Effector memory CD4-positive, alpha-beta T cell (primary cell): ENCODE data around the gene CACNB1.

ENCODE experiments used
- DNase-seq, 3 donors: peaks; one replicate each; pipeline ENCODE4 v3.0.0-alpha.2; 2020
- H3K27ac ChIP-seq: 2 replicates; pipeline ENCODE4 v1.7.0; 2013; ENCODE audit warnings: mild to moderate bottlenecking, low read length, moderate library complexity; ENCODE audit not compliant: insufficient read depth, poor library complexity, severe bottlenecking
- H3K27me3 ChIP-seq: replicated peaks from 2 replicates; pipeline ENCODE4 v1.7.0; 2013; ENCODE audit warnings: mild to moderate bottlenecking, low read length; ENCODE audit not compliant: insufficient read depth, control insufficient read depth, poor library complexity, severe bottlenecking
- H3K36me3 ChIP-seq: 2 replicates; pipeline ENCODE4 v1.7.0; 2013; ENCODE audit warnings: mild to moderate bottlenecking, low read length, moderate library complexity; ENCODE audit not compliant: control insufficient read depth, insufficient read depth
- H3K4me1 ChIP-seq: 2 replicates; pipeline ENCODE4 v1.7.0; 2013; ENCODE audit warnings: low read length, mild to moderate bottlenecking; ENCODE audit not compliant: control insufficient read depth, insufficient read depth, poor library complexity, severe bottlenecking
- H3K4me3 ChIP-seq: 2 replicates; pipeline ENCODE4 v1.7.0; 2013; ENCODE audit warnings: low read length, low read depth, mild to moderate bottlenecking; ENCODE audit not compliant: insufficient read depth, poor library complexity, severe bottlenecking
- H3K9me3 ChIP-seq: 2 replicates; pipeline ENCODE4 v1.7.0; 2013; ENCODE audit warnings: mild to moderate bottlenecking, low read length, moderate library complexity; ENCODE audit not compliant: control insufficient read depth

CACNB1 gene

DNA sequence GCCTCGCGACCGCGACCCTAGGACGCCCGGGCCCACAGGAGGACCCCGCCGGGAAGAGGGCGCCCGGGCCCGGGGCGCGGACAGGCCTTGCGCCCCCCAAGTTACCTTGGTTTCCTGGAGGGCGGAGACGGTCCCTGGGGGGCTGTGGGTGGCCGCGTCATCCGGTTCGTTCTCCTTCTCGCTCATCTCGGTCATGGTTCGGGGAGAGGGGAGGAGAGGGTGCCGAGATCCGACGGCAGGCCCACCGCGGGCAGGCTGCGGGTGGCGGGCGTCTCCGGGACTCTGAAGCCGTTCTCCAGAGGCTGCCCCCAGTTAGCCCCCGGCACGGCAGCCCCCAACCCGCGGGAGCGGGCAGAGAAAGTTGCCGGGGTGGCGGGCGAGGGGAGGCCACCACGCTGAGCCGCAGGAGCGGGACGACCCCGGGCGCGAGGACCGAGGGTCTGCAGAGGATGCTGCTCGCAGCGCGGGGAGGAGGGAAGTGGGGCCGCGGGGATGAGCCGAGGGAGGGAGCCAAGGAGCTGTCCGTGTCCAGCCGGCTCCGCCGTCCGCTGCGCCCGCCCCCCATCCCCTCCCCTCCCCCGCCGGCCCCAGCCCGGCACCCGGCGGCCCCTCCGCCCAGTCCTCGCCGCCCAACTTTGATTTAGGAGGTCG, 28.0 kb upstream of the CACNB1 start, which contains the start of gene STAC2:
Gene STAC2, minus strand, starts transcription at position 638 of the 651 bp plus-strand sequence. Its CDS starts 443 bp downstream, at position 195.
- no peak within 1 kb of the TSS for H3K27ac ChIP-seq
- peaks cover 15% of the 10 kb centered on the region for H3K4me1 ChIP-seq
- no peaks in the 10 kb centered on the region for H3K9me3 ChIP-seq
- no peak for DNase-seq
- no peaks in the 10 kb centered on the region for H3K36me3 ChIP-seq
- H3K27me3 ChIP-seq = peaks cover 33% of the 10 kb centered on the region
- H3K4me3 ChIP-seq = peak within 1 kb of the TSS; percentile 41

DNA sequence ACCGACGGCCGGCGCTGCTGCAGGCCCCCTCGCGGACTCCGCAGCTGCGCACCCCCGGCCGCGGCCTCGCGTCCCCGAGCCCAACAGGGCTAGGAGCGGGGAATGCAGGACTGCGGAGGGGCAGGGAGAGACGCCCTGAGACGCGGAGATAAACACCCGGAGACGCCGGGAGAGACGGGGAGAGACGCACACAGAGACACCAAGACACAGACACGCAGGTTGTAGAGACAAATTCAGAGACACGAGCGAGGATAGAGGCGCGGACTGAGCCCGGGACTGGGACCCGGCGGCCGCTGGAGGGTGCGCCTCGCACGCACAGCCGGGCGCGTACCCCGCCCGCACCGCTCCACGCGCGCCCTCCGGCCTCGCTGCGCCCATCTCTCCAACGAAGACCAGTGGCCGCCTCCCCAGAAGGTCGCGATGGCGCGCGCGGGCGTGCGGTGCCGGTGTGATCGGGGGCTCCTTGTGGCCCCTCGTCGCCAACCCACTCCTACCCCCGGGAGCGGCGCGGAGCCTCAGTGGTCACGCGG, 27.4 kb upstream of the CACNB1 start:
- DNase-seq = no peak
- Histone ChIP-seq H3K27ac (no peak overlapping the region), H3K27me3 (peaks cover 33% of the 10 kb centered on the region), H3K4me3 (peak overlapping the region; percentile 41), H3K36me3 (no peaks in the 10 kb centered on the region), H3K9me3 (no peaks in the 10 kb centered on the region), H3K4me1 (peaks cover 15% of the 10 kb centered on the region)

DNA sequence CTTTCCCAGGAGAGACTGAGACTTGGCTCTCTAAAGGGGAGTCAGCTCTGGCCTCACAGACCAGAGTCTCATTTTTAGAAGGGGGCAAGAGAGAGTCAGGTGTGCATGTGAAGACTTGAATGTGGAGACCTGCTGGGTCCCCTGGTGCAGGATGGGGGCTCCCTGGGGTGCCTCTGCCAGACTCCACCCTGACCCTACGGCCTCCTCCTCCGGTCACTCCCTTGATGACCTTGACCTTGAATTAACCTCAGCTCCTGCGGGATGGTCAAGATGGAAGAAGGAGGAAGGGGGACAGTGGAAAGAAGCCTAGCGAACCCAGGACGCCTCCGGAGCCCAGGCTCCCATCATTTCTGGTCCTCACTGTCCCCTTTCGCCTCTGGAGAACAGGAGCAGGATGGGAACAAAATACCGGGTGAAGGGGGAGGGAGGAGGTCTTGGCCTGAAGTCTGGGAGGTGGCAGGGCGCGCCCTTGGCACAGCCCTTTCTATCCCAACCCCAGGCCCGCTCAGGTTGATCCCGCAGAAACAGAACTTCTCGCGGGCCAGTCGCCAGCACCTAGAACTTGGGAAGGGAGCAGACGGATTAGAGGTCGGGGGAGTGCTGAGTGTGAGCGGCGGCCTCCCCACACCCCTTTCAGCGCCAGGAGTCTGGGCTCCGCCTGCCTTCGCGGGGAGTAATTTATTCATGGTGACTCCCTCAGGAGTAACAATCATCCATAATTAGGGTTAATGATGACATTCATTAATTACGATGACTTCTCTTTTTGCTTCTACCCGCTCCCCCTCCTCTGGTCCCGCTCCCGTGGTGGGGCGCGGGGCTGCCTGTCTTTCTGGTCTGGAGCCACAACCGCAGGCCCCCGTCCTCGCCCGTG, 26.7 kb upstream of the CACNB1 start:
- H3K9me3 ChIP-seq = no peaks in the 10 kb centered on the region
- peaks cover 15% of the 10 kb centered on the region for H3K4me1 ChIP-seq
- no peak overlapping the region for H3K27ac ChIP-seq
- no peak for DNase-seq
- peak overlapping the region; percentile 41 for H3K4me3 ChIP-seq
- H3K27me3 ChIP-seq = peaks cover 33% of the 10 kb centered on the region
- H3K36me3 ChIP-seq = no peaks in the 10 kb centered on the region

DNA sequence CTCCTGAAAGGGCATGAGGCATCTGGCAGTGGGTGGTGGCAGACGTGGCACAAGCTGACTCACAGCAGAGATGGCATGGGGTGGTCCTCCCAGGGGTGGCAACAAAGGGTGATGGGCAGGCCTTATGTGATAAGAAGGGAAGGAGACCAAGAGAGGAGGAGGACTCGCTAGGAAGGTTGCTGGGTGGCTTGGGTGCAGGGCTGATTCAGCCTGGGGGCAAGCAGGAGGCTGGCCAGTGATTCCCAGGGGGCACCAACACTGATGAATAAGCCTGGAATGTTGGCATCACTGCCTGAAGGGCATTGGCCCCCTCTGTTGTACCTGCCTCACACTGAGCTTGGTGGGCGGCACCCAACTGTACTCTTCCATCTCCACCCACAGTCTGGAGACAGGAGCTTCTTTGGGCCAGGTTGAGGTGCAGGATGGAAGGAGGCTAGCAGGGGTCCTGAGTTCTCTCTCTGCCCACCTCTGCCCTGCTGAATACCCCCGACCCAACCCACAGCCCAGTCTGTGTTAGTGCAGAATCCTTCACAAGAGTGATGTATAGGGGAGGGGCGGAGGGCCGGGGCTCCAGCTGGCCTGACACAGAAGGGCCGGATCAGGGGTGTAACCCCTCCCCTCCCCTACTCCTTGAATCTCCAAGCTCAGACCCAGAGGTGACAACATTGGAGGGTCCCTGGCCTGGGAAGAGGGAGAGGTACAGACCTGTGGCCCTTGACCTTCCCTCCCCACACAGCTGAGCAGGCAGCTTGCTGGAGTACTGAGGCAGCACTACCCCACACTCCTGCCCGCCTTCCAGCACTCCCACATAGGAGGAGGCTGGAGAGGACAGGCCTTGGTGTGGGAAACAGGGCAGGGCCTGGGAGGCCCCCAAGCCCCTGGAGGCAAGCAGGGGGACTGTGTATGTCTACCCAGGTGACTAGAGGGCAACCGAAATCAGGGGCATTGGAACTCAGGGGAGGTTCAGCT, 25.7 kb upstream of the CACNB1 start:
- Histone ChIP-seq H3K4me1 (peaks cover 17% of the 10 kb centered on the region), H3K27ac (no peak overlapping the region), H3K4me3 (no peak overlapping the region), H3K27me3 (peaks cover 33% of the 10 kb centered on the region), H3K36me3 (no peaks in the 10 kb centered on the region), H3K9me3 (no peaks in the 10 kb centered on the region)
- no peak for DNase-seq

DNA sequence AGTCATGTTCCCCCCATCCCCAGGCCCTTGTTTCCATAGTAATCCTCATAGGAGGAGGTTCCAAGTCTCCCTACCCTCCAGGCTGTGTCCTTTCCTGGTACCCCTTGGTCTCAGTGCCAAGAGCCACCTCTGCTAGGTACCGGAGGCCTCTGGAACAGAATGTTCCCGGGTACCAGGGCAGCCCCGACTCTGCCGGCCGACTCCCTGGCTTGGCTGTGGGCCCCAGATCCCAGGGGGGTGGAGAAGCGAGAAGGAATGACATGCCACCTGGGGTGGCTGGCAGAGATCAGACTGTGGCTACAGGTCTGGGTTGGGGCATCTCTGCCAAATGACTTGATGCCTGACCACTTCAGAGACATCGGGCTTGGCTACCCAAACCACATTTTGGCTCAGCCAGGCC, 24.7 kb upstream of the CACNB1 start:
- H3K4me3 ChIP-seq = no peak overlapping the region
- H3K4me1 ChIP-seq = peaks cover 19% of the 10 kb centered on the region
- no peak for DNase-seq
- H3K27me3 ChIP-seq = peaks cover 28% of the 10 kb centered on the region
- H3K27ac ChIP-seq = no peak overlapping the region
- H3K36me3 ChIP-seq = no peaks in the 10 kb centered on the region
- H3K9me3 ChIP-seq = no peaks in the 10 kb centered on the region

DNA sequence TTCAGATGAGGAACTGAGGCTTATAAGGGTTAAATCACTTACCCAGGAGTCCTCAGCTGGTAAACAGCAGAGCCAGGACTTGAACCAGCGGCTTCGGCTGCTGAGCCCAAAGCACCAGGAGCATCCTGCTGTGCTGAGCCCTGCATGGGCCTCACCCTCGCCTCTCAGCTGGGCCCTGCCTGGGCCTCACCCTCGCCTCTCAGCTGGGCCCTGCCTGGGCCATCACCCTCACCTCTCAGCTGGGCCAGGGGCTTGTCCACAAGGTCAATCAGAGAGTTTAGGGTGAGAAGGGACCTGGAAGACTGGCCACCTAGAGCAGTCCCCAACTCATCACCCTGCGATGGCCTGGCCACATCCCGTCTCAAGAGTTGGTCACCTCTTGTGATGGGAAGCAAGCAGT, 24.1 kb upstream of the CACNB1 start:
- Histone ChIP-seq H3K4me1 (peaks cover 19% of the 10 kb centered on the region), H3K4me3 (no peak overlapping the region), H3K36me3 (no peaks in the 10 kb centered on the region), H3K27me3 (peaks cover 27% of the 10 kb centered on the region), H3K27ac (no peak overlapping the region), H3K9me3 (no peaks in the 10 kb centered on the region)
- DNase-seq = no peak

GRCh38 chr17:39219647-39220154, 22.2 kb upstream of the CACNB1 start:
- H3K27ac ChIP-seq = no peak overlapping the region
- no peak for DNase-seq
- peaks cover 8% of the 10 kb centered on the region for H3K27me3 ChIP-seq
- H3K36me3 ChIP-seq = no peaks in the 10 kb centered on the region
- peaks cover 7% of the 10 kb centered on the region for H3K4me1 ChIP-seq
- H3K9me3 ChIP-seq = no peaks in the 10 kb centered on the region
- H3K4me3 ChIP-seq = no peak overlapping the region

DNA sequence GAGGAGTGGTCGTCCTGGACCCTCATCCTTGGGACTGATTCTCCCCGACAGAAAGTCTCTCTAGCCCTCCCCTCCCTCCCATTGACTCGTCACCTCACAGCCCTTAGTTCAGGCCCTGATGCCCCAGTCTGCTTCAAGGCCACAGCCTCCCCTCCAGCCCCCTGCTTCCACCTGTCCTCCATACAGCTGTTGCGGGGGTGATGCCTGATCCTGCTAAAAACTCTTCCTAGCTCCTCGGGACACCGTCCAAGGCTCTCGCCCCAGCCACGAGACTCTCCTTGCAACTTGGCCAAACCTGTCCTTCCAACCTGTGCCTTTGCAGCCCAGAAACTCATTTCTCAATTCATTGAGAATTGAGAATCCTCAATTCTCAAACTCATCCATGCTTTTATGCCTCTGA, 21.4 kb upstream of the CACNB1 start:
- peaks cover 4% of the 10 kb centered on the region for H3K4me1 ChIP-seq
- no peak overlapping the region for H3K4me3 ChIP-seq
- H3K36me3 ChIP-seq = no peaks in the 10 kb centered on the region
- peaks cover 2% of the 10 kb centered on the region for H3K27me3 ChIP-seq
- DNase-seq = no peak
- H3K9me3 ChIP-seq = no peaks in the 10 kb centered on the region
- no peak overlapping the region for H3K27ac ChIP-seq

DNA sequence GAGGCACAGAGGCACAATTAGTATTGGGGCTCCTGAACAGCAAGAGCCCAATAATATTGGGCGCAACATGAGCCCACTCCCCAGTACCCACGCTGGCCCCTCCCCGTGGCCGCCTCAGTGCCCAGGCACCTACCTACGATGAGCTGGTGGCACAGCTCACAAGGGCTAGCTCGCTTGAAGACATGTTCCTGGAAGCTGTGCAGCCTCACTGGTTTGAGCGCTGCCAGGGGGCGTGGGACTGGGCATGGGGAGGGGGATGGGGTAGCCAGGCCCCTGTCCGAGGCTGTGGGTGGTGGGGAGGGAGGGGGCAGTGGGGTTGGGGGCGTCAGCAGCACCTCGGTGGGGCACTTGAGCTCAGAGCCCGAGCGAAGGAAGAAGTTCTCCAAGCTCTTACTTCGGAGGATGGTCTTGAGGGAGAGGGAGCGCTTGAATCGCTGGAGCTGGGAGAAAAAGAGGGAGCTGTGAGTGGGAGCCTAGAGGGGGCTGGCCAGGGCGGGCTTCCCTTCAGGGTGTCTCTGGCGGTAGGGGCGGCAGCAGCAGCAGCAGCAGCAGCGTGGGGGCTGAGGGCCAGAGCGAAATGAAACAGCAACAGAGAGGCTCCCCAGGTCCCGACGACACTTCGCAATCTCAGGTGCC, 20.4 kb upstream of the CACNB1 start:
- H3K36me3 ChIP-seq = no peaks in the 10 kb centered on the region
- H3K4me1 ChIP-seq = peaks cover 4% of the 10 kb centered on the region
- H3K4me3 ChIP-seq = no peak overlapping the region
- no peaks in the 10 kb centered on the region for H3K27me3 ChIP-seq
- H3K9me3 ChIP-seq = no peaks in the 10 kb centered on the region
- no peak for DNase-seq
- no peak overlapping the region for H3K27ac ChIP-seq
